HG03045 (cell line): ENCODE data around the gene GLG1.
"Not testable (repeated sequence)": the region's sequence is repeated elsewhere in the genome, so short reads cannot be mapped to it uniquely, and the experiment has no call there.

ENCODE experiments used
- ATAC-seq: cut with Tn5 transposase; IDR thresholded peaks from one replicate; pipeline ENCODE4 v1.9.1; 2021; ENCODE audit warnings: mild to moderate bottlenecking, moderate library complexity; ENCODE audit not compliant: unreplicated experiment

The GLG1 gene

DNA sequence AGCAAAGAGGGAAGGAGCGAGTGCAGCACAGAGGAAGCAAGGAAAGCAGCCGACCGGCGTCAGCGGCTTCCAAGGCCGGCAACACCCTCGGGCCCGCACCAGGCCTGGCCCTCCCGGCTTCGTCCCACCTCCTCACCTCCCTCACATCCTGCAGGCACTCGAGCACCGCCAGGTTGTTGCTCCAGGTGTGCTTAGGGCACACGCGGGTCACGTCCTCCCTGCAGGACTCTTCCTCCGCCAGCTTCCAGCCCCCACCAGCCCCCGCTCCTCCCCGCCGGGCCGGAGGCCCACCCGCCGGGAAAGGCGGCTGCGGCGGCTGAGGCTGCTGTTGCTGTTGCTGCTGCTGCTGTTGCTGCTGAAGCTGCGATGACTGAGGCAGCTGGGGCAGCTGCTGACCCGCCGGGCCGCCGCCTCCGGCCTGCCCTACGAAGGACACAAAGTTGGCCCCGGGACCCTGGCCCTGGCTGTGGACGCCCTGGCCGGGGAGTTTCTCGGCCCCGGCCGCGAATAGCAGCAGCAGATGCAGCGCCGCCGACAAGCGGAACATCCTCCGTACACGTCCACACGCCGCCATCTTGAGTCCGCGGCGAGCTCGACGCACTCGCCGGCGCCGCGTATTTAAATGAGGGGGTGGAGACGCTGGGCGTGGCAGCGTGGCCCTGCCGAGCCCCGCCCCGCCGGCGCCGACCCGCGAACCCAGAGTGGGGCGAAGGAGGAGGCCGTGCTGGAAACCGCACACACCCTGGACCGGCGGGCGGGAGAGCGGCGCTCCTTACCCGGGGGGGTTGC, at the start of gene GLG1:
Gene GLG1, minus strand, starts transcription at position 594 of the 789 bp plus-strand sequence. Its CDS starts 20 bp downstream, at position 574.
- ATAC-seq, result peak; percentile 96

DNA sequence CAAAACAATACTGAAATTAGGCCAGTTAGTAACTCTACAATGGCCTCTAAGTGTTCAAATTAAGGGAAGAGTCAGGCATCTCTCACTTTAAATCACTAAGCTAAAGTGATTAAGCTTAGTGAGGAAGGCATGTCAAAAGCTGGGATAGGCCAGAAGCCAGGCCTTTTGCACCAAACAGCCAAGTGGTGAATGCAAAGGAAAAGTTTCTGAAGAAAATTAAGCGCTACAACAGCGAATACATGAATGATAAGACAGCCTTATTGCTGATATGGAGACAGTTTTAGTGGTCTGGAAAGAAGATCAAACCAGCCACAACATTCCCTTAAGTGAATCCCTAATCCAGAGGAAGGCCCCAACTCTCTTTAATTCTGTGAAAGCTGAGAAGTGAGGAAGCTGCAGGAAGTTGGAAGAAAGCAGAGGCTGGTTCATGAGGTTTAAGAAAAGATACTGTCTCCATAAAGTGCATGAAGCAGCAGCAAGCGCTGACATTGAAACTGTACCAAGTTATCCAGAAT, 47.7 kb upstream of the GLG1 start:
- no peak for ATAC-seq

DNA sequence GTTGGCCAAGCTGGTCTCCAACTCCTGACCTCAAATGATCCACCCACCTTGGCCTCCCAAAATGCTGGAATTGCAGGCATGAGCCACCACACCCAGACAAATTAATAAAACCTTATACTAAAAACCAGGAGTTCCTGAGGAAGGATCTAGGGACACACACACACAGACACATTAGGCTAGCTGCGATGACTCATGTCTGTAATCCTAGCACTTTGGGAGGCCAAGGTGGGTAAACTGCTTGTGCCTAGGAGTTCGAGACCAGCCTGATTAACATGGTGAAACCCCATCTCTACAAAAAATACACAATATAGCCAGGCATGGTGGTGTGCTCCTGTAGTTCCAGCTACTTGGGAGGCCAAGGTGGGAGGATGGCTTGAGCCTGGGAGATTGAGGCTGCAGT, 46.0 kb upstream of the GLG1 start:
- ATAC-seq, result not testable (repeated sequence)

DNA sequence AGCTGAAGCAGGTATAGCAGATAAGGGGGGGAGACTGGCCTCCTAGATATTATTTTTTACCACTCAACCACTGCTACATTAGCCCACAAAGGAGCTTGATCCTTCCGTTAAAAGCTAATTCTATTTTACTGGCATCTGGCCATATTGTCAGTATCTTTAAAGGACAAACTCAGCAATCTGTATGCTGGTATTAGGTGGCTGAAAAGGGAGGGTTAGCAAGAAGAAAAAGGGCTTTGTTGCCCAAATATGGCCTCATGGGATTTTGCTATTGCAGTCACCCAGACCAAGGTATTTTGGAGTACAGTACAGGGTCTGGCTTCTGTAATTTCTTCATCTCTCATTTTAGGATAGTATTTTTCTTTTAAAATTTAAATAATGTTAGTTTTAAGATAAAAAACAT, 45.3 kb upstream of the GLG1 start:
- no peak for ATAC-seq

DNA sequence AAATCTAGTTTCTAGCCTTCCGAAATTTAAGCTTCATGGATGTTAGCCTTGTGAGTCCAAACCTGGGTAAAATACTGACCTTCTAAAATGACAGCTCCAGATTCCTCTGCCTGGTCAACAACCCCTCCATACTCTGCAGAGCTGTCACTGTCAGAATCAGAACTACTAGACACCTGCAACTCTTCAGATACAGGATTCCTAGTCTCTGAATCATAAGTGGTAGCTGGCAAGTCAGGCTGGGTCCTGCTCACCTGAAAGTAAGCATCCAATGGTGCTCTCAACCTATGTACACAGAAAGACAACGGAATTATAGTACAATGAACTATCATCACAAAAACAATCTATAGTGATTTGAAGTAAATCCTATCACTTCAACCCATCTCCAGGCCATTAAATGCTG, 44.9 kb upstream of the GLG1 start:
- no peak for ATAC-seq

DNA sequence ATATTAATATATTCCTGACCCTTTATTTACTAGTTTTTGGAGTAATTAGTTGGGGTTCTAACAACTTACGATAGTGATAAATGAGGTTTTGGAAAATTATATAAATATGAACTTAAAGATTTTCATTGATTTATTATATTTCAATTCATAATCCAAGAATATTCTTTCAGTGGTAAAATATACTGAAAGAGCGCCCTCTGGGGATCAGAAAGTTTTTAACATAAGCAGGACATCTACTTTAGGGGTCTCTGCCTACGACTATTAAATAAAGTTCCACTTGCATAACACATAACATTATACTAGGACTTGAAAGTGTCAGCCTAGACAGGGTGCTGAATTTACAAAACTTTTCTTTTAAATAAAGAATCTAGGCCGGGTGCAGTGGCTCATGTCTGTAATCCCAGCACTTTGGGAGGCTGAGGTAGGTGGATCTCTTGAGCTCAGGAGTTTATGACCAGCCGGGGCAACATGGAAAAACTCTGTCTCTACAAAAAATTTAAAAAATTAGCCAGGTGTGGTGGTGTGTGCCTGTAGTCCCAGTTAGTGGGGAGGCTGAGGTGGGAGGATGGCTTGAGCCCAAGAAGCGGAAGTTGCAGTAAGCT, 44.2 kb upstream of the GLG1 start:
- no peak for ATAC-seq

DNA sequence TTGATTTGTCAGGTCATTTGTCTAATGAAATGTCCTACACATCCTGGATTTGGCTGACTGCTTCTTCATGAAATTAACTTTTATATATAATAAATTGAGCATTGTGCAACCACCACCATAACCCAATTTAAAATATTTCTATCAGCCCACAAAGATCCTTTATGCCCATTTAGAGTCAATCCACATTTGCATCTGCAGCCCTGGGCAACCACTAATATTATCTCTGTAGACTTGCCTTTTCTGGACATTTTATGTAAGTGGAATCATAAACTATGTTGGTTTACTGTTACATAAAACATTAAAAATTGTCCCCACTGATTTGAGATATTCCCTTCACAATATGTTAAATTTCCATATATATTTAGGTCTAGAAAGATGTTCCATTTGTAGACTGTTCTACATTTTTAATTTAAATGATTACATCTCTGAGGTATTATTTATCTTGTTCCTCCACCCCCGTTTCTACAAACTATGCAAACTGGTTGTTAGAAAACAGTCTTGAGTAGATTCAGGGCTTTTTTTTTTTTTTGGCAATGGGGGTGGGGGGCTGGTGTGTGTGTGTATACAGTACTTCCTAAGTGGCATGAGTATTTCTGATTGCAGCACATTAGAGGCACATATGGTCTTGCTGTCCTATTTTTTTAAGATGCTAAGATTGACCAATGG, 43.1 kb upstream of the GLG1 start:
- no peak for ATAC-seq

DNA sequence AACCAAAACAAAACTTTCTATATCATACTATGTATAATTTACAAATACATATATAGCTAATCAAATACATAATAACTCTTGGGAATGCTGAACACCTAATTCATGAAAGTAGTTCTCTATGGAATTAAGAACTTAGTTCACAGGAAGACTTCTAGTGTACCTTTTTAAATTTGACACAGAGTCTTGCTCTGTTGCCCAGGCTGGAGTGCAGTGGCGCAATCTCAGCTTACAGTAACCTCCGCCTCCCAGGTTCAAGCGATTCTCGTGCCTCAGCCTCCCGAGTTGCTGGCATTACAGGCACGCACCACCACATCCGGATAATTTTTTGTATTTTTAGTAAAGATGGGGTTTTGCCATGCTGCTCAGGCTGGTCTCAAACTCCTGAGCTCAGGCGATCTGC, 35.1 kb upstream of the GLG1 start:
- no peak for ATAC-seq

DNA sequence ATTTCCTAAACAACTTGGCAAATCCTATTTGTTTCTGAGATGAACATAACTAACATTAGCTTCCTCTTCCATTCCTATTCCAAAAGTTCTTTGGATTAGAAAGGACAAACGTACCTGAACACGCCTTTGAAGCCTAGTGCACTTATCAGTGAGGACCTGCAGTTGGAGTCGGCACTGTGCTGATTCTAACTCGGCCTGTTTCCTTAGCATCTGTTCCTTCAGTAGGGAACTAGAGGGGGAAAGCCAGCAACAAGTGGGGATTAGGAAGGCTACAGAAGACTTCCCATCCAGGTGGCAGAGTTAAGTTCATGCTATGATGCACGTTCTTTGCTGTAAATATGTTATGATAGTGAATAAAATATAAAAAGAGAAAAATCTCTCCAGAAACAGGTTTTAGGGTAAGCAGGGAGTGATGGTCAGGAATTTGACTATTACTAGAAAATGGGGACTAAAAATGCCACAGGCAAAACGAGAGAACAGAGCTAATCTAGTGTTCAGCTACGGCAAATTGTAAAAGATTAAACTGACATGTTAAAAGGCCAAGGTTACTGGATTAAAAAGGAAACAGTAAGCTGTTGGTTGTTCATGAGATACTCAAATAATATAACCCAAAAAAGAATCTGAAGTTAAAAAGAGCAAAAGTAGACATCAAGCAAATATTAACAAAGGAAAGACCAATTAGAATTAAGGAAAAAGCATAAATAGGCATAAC, 31.0 kb upstream of the GLG1 start:
- no peak for ATAC-seq

DNA sequence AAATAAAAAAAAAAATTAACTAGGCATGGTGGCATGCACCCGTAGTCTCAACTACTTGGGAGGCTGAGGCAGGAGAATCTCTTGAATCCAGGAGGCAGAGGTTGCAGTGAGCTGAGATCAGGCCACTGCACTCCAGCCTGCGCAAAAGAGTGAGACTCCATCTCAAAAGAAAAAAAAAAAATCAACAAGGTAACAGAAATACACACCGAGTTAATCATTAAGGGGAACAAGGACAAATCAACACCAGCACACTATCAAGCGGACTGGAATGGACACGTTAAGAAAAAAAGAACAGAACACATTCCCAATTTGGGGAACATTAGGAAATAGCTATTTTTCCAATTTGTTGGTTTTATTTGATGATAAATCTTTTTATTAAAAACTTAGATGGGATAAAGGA, 28.4 kb upstream of the GLG1 start:
- ATAC-seq, result no peak

DNA sequence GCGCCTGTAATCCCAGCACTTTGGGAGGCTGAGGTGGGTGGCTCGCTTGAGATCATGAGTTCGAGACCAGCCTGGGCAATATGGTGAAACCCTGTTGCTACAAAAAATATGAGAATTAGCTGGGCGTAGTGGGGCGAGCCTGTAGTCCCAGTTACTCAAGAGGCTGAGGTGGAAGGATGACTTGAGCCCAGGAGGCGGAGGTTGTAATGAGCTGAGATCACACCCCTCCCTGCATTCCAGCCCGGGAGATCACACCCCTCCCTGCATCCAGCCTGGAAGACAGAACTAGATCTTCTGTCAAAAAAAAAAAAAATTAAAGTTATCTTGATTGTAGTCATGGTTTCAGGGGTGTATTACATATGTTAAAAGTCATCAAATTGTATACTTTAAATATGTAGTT, 26.8 kb upstream of the GLG1 start:
- ATAC-seq, result no peak

DNA sequence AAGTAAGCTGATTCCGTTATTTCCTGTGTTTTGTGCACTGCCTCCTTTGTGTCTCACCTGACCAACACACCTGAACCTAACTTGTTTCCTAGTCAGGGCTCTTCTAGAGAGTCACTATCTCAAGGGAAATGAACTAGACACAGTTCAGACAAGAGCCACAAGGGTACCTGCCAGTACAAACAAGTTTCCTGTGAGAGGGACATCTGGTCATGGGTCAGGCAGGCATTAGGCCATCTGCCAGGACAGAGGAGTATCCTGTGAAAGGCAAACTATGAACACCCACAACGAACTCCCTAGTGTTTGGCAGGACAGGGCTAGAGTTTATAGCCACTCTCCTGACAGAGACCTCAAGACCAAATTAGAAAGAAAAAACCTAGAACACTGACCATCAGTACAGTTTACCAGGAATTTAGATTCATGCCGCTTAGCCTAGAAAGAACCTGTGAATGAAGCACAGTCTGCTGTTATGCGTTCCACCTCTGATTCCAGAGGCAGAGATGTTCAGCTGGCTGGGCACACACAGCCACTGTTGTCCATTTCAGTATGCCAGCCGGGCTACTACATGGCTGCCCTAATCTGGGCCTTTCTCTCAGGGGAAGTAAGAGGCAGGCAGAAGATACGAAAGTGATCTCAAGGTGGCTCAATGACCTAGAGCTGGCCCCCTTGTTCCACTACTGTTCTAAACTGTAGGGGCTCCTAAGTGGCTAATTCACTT, 20.7 kb upstream of the GLG1 start:
- ATAC-seq, result no peak

DNA sequence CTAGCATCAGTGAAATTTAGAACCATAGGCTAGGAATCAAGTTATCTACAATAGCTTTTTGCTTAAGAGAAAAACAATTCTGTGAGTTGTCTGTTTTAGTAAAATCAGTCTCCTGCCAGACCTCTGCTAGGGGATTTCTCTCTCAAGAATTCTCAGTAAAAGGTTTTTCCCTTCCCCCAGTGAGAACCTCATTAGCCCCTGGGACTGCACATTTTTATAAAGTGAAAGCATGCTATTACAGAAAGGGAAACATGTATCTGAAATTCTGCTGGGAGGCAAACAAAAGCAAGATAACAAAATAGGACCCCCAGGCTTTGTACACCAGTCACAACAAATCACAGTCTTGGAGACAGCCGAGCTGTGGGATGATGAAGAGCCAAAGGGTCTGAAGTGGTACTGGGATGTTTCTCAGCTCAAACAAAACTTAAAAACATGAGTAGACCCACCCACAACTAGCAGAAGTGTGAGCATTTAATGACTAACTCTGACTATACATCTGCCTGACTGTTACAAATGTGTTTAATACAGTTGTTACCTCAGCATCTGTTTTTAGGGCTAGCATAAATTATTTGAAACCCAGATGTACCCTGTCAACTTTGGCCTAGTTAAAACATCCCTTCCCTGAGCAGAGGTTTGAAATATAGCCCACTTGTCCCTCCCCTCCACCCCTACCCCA, 20.0 kb upstream of the GLG1 start:
- ATAC-seq, result no peak

DNA sequence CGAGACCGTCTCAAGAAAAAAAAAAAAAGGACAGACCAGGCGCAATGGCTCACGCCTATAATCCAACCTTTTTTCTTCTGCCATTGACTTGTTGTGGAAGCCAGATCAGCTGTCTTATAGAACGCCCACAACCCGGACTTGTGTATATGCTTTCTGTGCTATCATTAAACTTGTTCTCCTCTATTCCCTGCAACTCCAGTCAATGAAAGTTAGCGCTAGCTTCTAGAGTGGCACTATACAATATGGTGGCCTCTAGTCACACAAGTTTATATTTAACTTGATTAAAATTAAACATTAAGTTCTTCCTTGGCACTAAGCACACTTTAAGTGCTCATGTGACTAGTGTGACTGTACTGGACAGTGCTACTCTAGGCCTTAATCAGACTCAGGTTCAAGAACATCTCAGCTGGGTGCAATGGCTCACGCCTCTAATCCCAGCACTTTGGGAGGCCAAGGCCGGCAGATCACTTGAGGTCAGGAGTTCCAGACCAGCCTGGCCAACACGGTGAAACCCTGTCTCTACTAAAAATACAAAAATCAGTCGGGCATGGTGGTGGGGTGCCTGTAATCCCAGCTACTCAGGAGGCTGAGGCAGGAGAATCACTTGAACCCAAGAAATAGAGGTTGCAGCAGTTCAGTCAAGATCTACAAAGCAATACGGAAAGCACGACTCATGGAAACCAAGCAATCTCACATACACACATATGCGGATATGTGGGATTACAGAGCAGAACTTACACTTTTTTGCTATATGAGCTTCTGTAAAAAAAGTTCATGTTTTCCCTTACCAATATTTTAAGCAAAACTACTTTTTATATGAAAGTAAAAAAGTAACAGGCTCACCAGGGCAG, 18.8 kb upstream of the GLG1 start:
- ATAC-seq, result no peak

DNA sequence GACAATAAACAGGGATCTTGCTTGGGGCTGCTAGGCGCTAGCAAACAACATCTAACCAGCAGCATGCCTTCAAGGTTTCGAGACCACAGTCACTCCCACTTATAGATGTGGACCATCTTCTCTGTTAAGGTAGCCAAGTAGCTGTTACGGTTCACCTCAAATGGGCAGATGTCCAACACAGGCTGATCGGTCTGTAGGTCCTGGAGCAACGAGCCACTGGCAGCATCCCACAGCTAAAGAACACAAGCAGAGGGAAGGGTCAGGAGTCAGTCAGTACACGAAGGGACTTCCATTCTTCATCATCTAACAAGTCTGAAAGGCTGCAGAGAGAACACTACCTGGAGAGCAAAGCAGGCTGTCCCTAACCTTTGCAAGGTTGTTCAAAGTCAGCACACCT, 16.9 kb upstream of the GLG1 start:
- ATAC-seq, result no peak

DNA sequence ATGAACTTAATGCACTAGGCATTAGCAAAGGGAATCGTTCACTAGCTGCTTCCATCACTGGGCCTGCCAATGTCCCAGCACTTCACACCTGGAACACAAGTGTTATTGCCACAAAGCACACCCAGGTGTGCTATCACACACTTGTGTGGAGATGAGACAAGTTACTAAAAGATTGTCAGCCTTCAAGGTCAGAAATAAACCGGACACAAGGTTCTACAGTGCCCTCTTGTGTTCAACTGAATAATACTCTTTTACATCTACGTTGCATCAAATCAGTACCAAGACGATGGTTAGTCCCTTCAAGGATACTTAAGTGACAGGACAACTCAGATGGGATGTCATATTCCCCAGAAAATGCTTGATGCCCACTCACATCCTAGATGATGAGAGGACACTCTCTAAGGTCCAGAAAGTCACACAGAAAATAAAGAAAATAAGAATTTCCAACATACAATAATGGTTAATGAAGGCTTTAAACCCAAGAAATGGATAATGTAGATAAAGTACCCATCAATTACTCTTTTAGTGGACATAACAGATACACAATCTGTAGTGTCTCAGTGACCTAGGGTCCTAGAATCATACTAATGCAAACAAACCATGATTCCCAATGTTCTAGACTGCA, 16.4 kb upstream of the GLG1 start:
- ATAC-seq, result no peak

DNA sequence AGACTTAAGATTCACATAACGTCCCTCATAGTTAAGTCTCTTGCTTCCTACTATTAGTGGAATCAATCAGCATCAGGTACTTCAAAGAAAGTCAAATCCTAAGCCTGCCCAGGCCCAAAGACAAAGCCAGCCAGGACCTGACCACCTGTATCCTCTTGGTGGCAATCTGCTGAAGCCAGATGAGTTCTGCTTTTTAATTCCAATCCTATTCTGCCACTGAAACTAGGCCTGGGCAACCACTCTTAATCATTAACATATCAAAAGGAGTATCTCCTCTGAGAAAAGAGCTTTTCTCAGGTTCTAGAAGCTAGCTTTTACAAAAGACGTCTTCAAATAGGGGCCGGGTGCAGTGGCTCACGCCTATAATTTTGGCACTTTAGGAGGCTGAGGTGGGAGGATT, 15.1 kb upstream of the GLG1 start:
- no peak for ATAC-seq

DNA sequence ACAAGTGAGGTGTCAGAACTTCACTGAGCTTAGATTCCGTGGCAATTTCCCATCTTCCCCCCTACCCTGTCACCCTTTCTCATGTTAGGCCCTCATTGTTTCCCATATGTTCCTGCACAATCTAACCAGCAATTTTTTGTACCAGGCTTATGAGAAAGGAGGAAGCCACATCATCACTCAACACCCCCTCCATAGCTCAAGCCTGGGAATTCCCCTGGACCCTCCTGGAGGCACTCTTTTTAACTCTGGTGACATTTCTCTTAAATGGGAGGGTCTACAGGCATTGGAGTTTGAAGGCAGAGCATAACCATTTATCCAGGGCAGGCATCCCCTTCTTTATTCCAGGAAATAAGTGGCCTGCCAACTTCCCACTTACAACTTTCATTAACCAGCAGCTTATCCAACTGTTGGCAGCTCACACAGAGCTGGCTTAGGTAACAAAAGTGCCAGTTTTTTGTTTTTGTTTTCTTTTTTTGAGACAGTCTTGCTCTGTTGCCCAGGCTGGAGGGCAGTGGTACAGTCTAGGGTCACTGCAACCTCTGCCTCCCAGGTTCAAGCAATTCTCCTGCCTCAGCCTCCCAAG, 10.4 kb upstream of the GLG1 start:
- ATAC-seq, result no peak
